ENCODE results near the gene ARHGEF17.

Gene ARHGEF17

DNA sequence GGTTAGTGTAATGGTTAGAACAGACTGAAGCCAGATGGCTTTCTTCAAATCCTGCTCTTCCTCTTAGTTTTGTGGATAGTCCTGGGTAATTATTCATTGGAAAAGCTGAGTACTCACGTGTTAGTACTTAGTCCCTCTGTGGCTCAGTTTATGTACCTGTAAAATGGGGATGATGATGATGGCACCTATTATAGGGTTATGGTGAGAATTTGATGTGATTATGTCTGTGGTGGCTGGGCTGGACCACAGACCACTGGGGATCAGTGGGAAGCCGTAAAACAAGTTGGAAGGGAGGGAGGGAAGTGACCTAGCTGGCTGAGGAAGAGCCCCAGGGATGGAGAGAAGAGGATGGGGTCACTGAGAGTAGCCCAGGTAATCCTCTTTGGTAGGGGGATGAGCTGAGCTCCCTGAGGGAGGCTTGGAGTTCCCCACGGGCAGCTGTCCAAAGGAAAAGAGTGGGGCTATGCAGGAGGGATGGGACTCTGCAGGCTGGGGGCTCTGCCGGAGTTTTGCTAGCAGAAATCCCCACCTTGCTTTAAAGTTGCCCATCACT, 19.8 kb downstream of the ARHGEF17 start:
- Histone ChIP-seq H3K36me3 (ENCODE audit: low read depth) (peaks cover 3% of the 10 kb centered on the region; the same call in 1 of the 2 replicates), H3K4me3 (ENCODE audit: severe bottlenecking) (no peak overlapping the region), H3K27ac (ENCODE audit: poor library complexity, severe bottlenecking) (no peak overlapping the region), H3K27me3 (ENCODE audit: insufficient read depth, poor library complexity, severe bottlenecking) (no peaks in the 10 kb centered on the region), H3K9me3 (ENCODE audit: severe bottlenecking) (no peaks in the 10 kb centered on the region), H3K4me1 (ENCODE audit: insufficient read depth, poor library complexity, severe bottlenecking) (peaks cover 14% of the 10 kb centered on the region)
- ATAC-seq (ENCODE audit: low read depth), result no peak
- TF ChIP-seq, protein P1, sequence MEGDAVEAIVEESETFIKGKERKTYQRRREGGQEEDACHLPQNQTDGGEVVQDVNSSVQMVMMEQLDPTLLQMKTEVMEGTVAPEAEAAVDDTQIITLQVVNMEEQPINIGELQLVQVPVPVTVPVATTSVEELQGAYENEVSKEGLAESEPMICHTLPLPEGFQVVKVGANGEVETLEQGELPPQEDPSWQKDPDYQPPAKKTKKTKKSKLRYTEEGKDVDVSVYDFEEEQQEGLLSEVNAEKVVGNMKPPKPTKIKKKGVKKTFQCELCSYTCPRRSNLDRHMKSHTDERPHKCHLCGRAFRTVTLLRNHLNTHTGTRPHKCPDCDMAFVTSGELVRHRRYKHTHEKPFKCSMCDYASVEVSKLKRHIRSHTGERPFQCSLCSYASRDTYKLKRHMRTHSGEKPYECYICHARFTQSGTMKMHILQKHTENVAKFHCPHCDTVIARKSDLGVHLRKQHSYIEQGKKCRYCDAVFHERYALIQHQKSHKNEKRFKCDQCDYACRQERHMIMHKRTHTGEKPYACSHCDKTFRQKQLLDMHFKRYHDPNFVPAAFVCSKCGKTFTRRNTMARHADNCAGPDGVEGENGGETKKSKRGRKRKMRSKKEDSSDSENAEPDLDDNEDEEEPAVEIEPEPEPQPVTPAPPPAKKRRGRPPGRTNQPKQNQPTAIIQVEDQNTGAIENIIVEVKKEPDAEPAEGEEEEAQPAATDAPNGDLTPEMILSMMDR (IDR thresholded peaks at IDR 0.05; ENCODE audit: poor library complexity, severe bottlenecking), result no peak
- DNase-seq (ENCODE audit: low spot score), result no peak

DNA sequence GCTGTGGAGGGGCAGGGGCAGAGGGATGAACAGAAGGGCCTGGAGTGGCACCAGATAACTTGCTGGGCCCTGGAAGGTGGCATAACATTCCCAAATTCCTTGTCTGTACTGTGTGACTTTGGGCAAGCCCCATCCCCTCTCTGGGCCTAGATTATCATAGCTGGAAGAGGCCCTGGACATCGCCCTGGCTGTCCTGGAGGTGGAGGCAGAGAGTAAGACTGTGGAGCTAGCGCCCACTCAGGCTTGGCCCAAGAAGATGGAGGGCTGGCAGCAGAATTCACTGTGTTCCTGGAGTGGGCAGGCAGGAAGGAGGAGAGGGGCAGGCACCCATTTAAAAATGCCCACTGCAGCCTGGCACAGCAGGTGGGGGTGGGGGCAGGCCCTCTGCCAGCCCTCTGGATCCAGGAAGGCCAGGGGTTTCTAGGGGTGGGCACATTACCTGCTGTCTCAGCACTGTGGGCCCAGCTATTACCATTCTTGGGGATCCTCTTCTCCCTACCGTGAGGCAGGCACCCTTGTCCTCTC, 22.6 kb downstream of the ARHGEF17 start:
- TF ChIP-seq, protein P1 (IDR thresholded peaks at IDR 0.05; ENCODE audit: poor library complexity, severe bottlenecking), result peak; percentile 18
- no peak for ATAC-seq (ENCODE audit: low read depth)
- Histone ChIP-seq H3K36me3 (ENCODE audit: low read depth) (peaks cover 4% of the 10 kb centered on the region; the same call in 1 of the 2 replicates), H3K9me3 (ENCODE audit: severe bottlenecking) (no peaks in the 10 kb centered on the region), H3K27ac (ENCODE audit: poor library complexity, severe bottlenecking) (no peak overlapping the region), H3K27me3 (ENCODE audit: insufficient read depth, poor library complexity, severe bottlenecking) (no peaks in the 10 kb centered on the region), H3K4me3 (ENCODE audit: severe bottlenecking) (no peak overlapping the region), H3K4me1 (ENCODE audit: insufficient read depth, poor library complexity, severe bottlenecking) (peaks cover 17% of the 10 kb centered on the region)
- DNase-seq (ENCODE audit: low spot score), result no peak

DNA sequence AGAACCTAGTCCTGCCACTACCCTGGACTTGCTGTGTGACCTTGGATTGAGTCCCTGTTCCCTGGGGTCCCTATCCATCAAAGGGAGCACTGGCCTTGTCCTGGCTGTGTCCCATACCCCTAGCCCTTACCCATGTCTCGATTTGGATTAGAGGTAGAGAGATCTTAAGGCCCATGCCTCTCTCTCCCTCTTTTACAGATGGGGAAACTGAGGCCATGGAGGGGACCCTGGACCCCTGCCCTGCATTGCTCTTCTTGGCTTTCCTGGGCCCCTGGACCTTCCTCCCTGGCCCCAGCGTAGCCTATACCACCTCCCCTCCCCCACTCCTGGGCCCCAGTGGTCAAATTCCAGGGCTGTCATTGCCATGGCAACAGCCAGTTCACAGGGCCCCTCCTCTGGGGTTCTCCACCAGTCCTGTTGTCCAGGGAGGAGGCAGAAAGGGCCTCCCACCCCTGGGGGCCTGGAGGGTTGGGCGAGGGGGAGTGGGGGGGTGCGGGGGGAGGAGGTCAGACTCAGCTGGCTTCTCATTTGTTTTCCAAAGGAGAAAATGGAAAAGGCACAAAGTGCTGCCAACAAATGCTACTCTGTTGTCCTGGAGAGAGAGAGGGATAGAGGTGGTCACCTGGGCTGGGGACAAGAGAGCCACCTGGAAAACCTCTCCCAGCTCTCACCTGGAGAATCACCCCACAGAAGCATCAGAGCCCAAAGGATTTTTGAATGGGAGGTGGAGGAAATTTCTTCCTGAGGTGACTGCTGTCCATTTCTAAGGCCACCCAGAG, 23.3 kb downstream of the ARHGEF17 start:
- DNase-seq (ENCODE audit: low spot score) (no peak), ATAC-seq (ENCODE audit: low read depth) (no peak)
- Histone ChIP-seq H3K27me3 (ENCODE audit: insufficient read depth, poor library complexity, severe bottlenecking) (no peaks in the 10 kb centered on the region), H3K27ac (ENCODE audit: poor library complexity, severe bottlenecking) (no peak overlapping the region), H3K36me3 (ENCODE audit: low read depth) (peaks cover 8% of the 10 kb centered on the region; the same call in 1 of the 2 replicates), H3K4me1 (ENCODE audit: insufficient read depth, poor library complexity, severe bottlenecking) (peaks cover 17% of the 10 kb centered on the region), H3K9me3 (ENCODE audit: severe bottlenecking) (no peaks in the 10 kb centered on the region), H3K4me3 (ENCODE audit: severe bottlenecking) (no peak overlapping the region)
- TF ChIP-seq, protein P1 (IDR thresholded peaks at IDR 0.05; ENCODE audit: poor library complexity, severe bottlenecking), result no peak

DNA sequence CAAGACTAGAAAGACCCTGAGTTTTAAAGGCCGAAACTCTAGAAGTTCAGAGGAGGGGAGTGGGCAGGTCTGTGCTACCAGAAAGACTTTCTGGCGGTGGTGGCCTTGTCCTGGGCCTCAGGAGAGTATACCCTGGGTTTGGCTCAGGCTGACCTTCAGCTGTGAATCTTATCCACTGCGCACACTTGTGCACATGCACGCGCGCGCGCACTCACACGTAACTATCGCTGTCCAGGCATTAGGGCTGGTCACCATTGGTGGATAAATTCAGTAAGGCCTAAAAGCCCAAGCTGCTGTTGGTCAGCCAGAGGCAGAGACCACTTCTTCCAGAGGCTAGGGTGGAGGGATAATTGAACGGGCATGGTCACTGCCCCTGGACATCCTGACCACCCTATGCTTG, 25.1 kb downstream of the ARHGEF17 start:
- Histone ChIP-seq H3K4me3 (ENCODE audit: severe bottlenecking) (no peak overlapping the region), H3K4me1 (ENCODE audit: insufficient read depth, poor library complexity, severe bottlenecking) (peaks cover 14% of the 10 kb centered on the region), H3K27ac (ENCODE audit: poor library complexity, severe bottlenecking) (no peak overlapping the region), H3K27me3 (ENCODE audit: insufficient read depth, poor library complexity, severe bottlenecking) (no peaks in the 10 kb centered on the region), H3K36me3 (ENCODE audit: low read depth) (peaks cover 8% of the 10 kb centered on the region; the same call in 1 of the 2 replicates), H3K9me3 (ENCODE audit: severe bottlenecking) (no peaks in the 10 kb centered on the region)
- ATAC-seq (ENCODE audit: low read depth) (no peak), DNase-seq (ENCODE audit: low spot score) (no peak)
- TF ChIP-seq, protein P1 (IDR thresholded peaks at IDR 0.05; ENCODE audit: poor library complexity, severe bottlenecking), result no peak
